CD14-positive monocyte (primary cell): ENCODE data around the gene DCTN5. TPM values are rescaled to one million over a fixed set of nuclear protein-coding genes. Genes with fewer than 3 reads are reported as not detected.

ENCODE experiments used
- DNase-seq, 3 donors: peaks; one replicate each; pipeline ENCODE4 v3.0.0-alpha.2; 2011 to 2022
- H2AFZ ChIP-seq: 2 replicates; pipeline ENCODE4 v1.6.0; 2012; ENCODE audit warnings: mild to moderate bottlenecking, low read depth, low read length, inconsistent platforms; ENCODE audit not compliant: insufficient read depth, poor library complexity, severe bottlenecking
- H3K27ac ChIP-seq, 2 donors: 1 replicate in 1 of 2; 2 replicates in 1 of 2; pipeline ENCODE4 v1.5.1; 2012 to 2013; ENCODE audit warnings: low read length in 2 of 2, control low read depth in 1 of 2, inconsistent platforms in 1 of 2, low read depth in 1 of 2, mild to moderate bottlenecking in 1 of 2
- H3K27me3 ChIP-seq, 2 donors: one replicate each; pipeline versions ENCODE4 v1.6.0 to v1.6.1; 2011 to 2013; ENCODE audit warnings: low read length in 2 of 2; ENCODE audit not compliant: control insufficient read depth in 2 of 2, insufficient read depth in 2 of 2
- H3K36me3 ChIP-seq, 2 donors: replicated peaks in 1 of 2; 1 replicate in 1 of 2; 2 replicates in 1 of 2; pipeline versions ENCODE4 v1.5.1 to v1.6.1; 2012 to 2013; ENCODE audit warnings: low read length in 2 of 2, control low read depth in 1 of 2, inconsistent platforms in 1 of 2, mild to moderate bottlenecking in 1 of 2; ENCODE audit not compliant: insufficient read depth in 2 of 2, control insufficient read depth in 1 of 2
- H3K4me1 ChIP-seq, 2 donors: 1 replicate in 1 of 2; 2 replicates in 1 of 2; pipeline versions ENCODE4 v1.5.1 to v1.6.1; 2012 to 2013; ENCODE audit warnings: low read length in 2 of 2, control low read depth in 1 of 2, inconsistent platforms in 1 of 2, mild to moderate bottlenecking in 1 of 2, moderate library complexity in 1 of 2; ENCODE audit not compliant: insufficient read depth in 2 of 2, control insufficient read depth in 1 of 2
- H3K4me2 ChIP-seq: replicated peaks from 2 replicates; pipeline ENCODE3; 2012; ENCODE audit warnings: low read length, moderate library complexity, mild to moderate bottlenecking; ENCODE audit not compliant: poor library complexity, severe bottlenecking; ENCODE audit errors: extremely low read depth
- H3K4me3 ChIP-seq, 3 experiments: fragments of 200-600 bp in 1 of 3; sonication (generic) in 1 of 3; replicated peaks in 1 of 3; 1 replicate in 2 of 3; 2 replicates in 1 of 3; pipeline ENCODE4 v1.5.1; 2011 to 2013; ENCODE audit warnings: low read length in 3 of 3, mild to moderate bottlenecking in 3 of 3, control low read depth in 2 of 3, low read depth in 2 of 3, inconsistent platforms in 1 of 3, moderate library complexity in 1 of 3
- H3K79me2 ChIP-seq: 2 replicates; pipeline ENCODE4 v1.6.0; 2012; ENCODE audit warnings: mild to moderate bottlenecking, control low read depth, inconsistent platforms, low read length, moderate library complexity; ENCODE audit not compliant: insufficient read depth
- H3K9ac ChIP-seq: 2 replicates; pipeline ENCODE4 v1.6.0; 2017; ENCODE audit warnings: low read length, mild to moderate bottlenecking; ENCODE audit not compliant: insufficient read depth, poor library complexity, severe bottlenecking
- H3K9me3 ChIP-seq, 2 donors: replicated peaks in 1 of 2; 1 replicate in 1 of 2; 2 replicates in 1 of 2; pipeline versions ENCODE4 v1.5.1 to v1.6.1; 2012 to 2013; ENCODE audit warnings: low read length in 2 of 2, control low read depth in 1 of 2; ENCODE audit not compliant: control insufficient read depth in 1 of 2, insufficient read depth in 1 of 2
- H4K20me1 ChIP-seq: 2 replicates; pipeline ENCODE4 v1.6.0; 2012; ENCODE audit warnings: mild to moderate bottlenecking, low read length, control low read depth, moderate library complexity; ENCODE audit not compliant: insufficient read depth
- H3K27ac Mint-ChIP-seq, 7 donors: one replicate each; pipeline ENCODE4 v1.8.0; 2020; ENCODE audit warnings: mild to moderate bottlenecking in 7 of 7, mixed read lengths in 7 of 7, moderate library complexity in 6 of 7, inconsistent platforms in 2 of 7
- H3K27me3 Mint-ChIP-seq, 3 donors: one replicate each; pipeline ENCODE4 v1.8.0; 2021 to 2022; ENCODE audit warnings: low read depth in 3 of 3, mild to moderate bottlenecking in 3 of 3, mixed read lengths in 3 of 3, moderate library complexity in 3 of 3, inconsistent platforms in 1 of 3
- H3K36me3 Mint-ChIP-seq, 2 donors: one replicate each; pipeline ENCODE4 v1.8.0; 2020; ENCODE audit warnings: mixed read lengths in 2 of 2, inconsistent platforms in 1 of 2, mild to moderate bottlenecking in 1 of 2
- H3K4me1 Mint-ChIP-seq: one replicate; pipeline ENCODE4 v1.8.0; 2020; ENCODE audit warnings: mild to moderate bottlenecking, mixed read lengths
- H3K4me3 Mint-ChIP-seq, 2 donors: one replicate each; pipeline ENCODE4 v1.8.0; 2020; ENCODE audit warnings: mild to moderate bottlenecking in 2 of 2, mixed read lengths in 2 of 2, moderate library complexity in 1 of 2
- H3K9me3 Mint-ChIP-seq, 7 donors: one replicate each; pipeline ENCODE4 v1.8.0; 2020 to 2022; ENCODE audit warnings: mixed read lengths in 7 of 7, mild to moderate bottlenecking in 6 of 7, moderate library complexity in 6 of 7, inconsistent platforms in 2 of 7
- CTCF ChIP-seq: fragments of 200-600 bp; IDR thresholded peaks from one replicate; pipeline ENCODE4 v1.8.0; 2022; ENCODE audit warnings: antibody characterized with exemption, mild to moderate bottlenecking
- WGBS: methylation state at CpG from one replicate; pipeline ENCODE4 v1.1.5; 2013; ENCODE audit warnings: missing lambda C conversion rate; ENCODE audit not compliant: insufficient coverage; 5-methylcytosine and 5-hydroxymethylcytosine counted together
- intact Hi-C, 2 donors: fragments of 100-400 bp; cut with micrococcal nuclease; formaldehyde crosslinking; loops; one replicate each; pipeline versions ENCODE4 v1.15.0 to v1.15.1; 2023
- polyA plus RNA-seq, 3 donors: library from polyadenylated mRNA; depleted of rRNA in 1 of 3; unstranded in 2 of 3; stranded (reverse) in 1 of 3; fragments of 300-500 nt in 2 of 3; fragments of >200 nt in 1 of 3; fragmentation: Illumina TruSeq in 2 of 3; gene quantifications; 1 replicate in 2 of 3; 2 replicates in 1 of 3; pipeline ENCODE4 v1.2.3, GENCODE V29; 2012 to 2021

The DCTN5 gene
- polyA plus RNA-seq, 3 donors: 29.3 to 54.3 (median 42.0) TPM

- WGBS: 66% methylated on average over 4 of the region's 4 CpGs
- TF ChIP-seq CTCF: no peak
These were observed 57.8 kb downstream of the DCTN5 start for GRCh38 chr16:23699100-23699499.

GRCh38 chr16:23700093-23700492 lies 58.8 kb downstream of the DCTN5 start:
- no peaks in the 10 kb centered on the region for H3K36me3 ChIP-seq
- no peak for TF ChIP-seq CTCF
- peaks cover 3 to 5% of the 10 kb centered on the region in 2 donors for H3K9me3 ChIP-seq
- H4K20me1 ChIP-seq: no peaks in the 10 kb centered on the region
- peaks cover 1 to 16% (median 3%) of the 10 kb centered on the region in 3 donors for H3K27me3 Mint-ChIP-seq
- H2AFZ ChIP-seq: no peak overlapping the region
- peaks cover 2% of the 10 kb centered on the region for H3K4me1 Mint-ChIP-seq
- intact Hi-C loops: no loop called here
- no peak overlapping the region for H3K4me3 ChIP-seq
- peaks cover 3 to 10% (median 8%) of the 10 kb centered on the region in 7 donors for H3K9me3 Mint-ChIP-seq
- no peak overlapping the region for H3K4me2 ChIP-seq
- no CpG with 5 or more reads among the region's 2 CpGs for WGBS
- H3K27ac ChIP-seq: no peak overlapping the region
- DNase-seq: no peak
- peaks cover 1% of the 10 kb centered on the region in 2 donors for H3K4me1 ChIP-seq
- H3K4me3 Mint-ChIP-seq: no peak overlapping the region
- no peaks in the 10 kb centered on the region for H3K36me3 Mint-ChIP-seq
- H3K79me2 ChIP-seq: no peaks in the 10 kb centered on the region
- H3K27ac Mint-ChIP-seq: no peak overlapping the region
- H3K27me3 ChIP-seq: no peaks in the 10 kb centered on the region
- H3K9ac ChIP-seq: no peak overlapping the region

More at GRCh38 chr16:23699100-23699499, 57.8 kb downstream of the DCTN5 start:
- Mint-ChIP-seq H3K36me3 (peaks cover 0 to under 1% of the 10 kb centered on the region in 2 donors), H3K27ac (no peak overlapping the region), H3K9me3 (peaks cover 3 to 10% (median 8%) of the 10 kb centered on the region in 7 donors), H3K4me1 (peaks cover 12% of the 10 kb centered on the region), H3K27me3 (peaks cover 4 to 20% (median 6%) of the 10 kb centered on the region in 3 donors), H3K4me3 (no peak overlapping the region)
- H4K20me1 ChIP-seq: no peaks in the 10 kb centered on the region
- intact Hi-C loops: no loop called here
- H3K4me2 ChIP-seq: no peak overlapping the region
- no peaks in the 10 kb centered on the region for H3K36me3 ChIP-seq
- H3K9ac ChIP-seq: no peak overlapping the region
- H2AFZ ChIP-seq: no peak overlapping the region
- H3K9me3 ChIP-seq: peaks cover 3 to 5% of the 10 kb centered on the region in 2 donors
- H3K27me3 ChIP-seq: no peaks in the 10 kb centered on the region
- no peak for DNase-seq
- H3K79me2 ChIP-seq: no peaks in the 10 kb centered on the region
- peaks cover 5 to 8% of the 10 kb centered on the region in 2 donors for H3K4me1 ChIP-seq
- H3K4me3 ChIP-seq: no peak overlapping the region
- no peak overlapping the region for H3K27ac ChIP-seq
